Heart left ventricle (tissue), 16 donors: ENCODE results near the gene MAGEL2. TPM values are rescaled to one million over a fixed set of nuclear protein-coding genes. Genes with fewer than 3 reads are reported as not detected.

Experiments
- ATAC-seq, 4 donors: fragments of 200-7000 bp; cut with Tn5 transposase; one replicate each; pipeline ENCODE4 v1.9.1; 2020 to 2022; ENCODE audit warnings: moderate library complexity in 4 of 4, mild to moderate bottlenecking in 3 of 4, moderate number of reproducible peaks in 1 of 4
- DNase-seq, 5 donors: peaks; one replicate each; pipeline ENCODE4 v3.0.0-alpha.2; 2020
- H3K27ac ChIP-seq, 12 donors: fragments of 200-600 bp; sonication (generic) in 4 of 12; one replicate each; pipeline versions ENCODE4 v1.5.0 to v1.8.0; 2016 to 2022; ENCODE audit warnings: mild to moderate bottlenecking in 2 of 12
- H3K27me3 ChIP-seq, 9 donors: fragments of 200-600 bp; sonication (generic) in 2 of 9; one replicate each; pipeline versions ENCODE4 v1.5.1 to v1.8.0; 2016 to 2022; ENCODE audit warnings: mild to moderate bottlenecking in 3 of 9
- H3K36me3 ChIP-seq, 9 donors: fragments of 200-600 bp; sonication (generic) in 2 of 9; one replicate each; pipeline versions ENCODE4 v1.5.0 to v1.8.0; 2018 to 2022; ENCODE audit warnings: mild to moderate bottlenecking in 2 of 9
- H3K4me1 ChIP-seq, 12 donors: fragments of 200-600 bp; sonication (generic) in 4 of 12; one replicate each; pipeline versions ENCODE4 v1.5.0 to v1.8.0; 2016 to 2022; ENCODE audit warnings: mild to moderate bottlenecking in 3 of 12
- H3K4me3 ChIP-seq, 12 donors: fragments of 200-600 bp; sonication (generic) in 4 of 12; one replicate each; pipeline versions ENCODE4 v1.5.0 to v1.8.0; 2017 to 2022; ENCODE audit warnings: mild to moderate bottlenecking in 9 of 12, moderate library complexity in 4 of 12
- H3K9me3 ChIP-seq, 12 donors: fragments of 200-600 bp; sonication (generic) in 4 of 12; one replicate each; pipeline versions ENCODE4 v1.5.0 to v1.8.0; 2016 to 2022; ENCODE audit warnings: mild to moderate bottlenecking in 1 of 12
- CTCF ChIP-seq, 12 donors: fragments of 200-600 bp; sonication (generic) in 4 of 12; IDR thresholded peaks; one replicate each; pipeline versions ENCODE4 v1.5.0 to v1.8.0; 2018 to 2022; ENCODE audit warnings: antibody characterized with exemption in 12 of 12, mild to moderate bottlenecking in 5 of 12
- POLR2A ChIP-seq, 2 donors: fragments of 450-650 bp; IDR thresholded peaks; one replicate each; pipeline ENCODE4 v1.6.1; 2017; ENCODE audit warnings: antibody characterized with exemption in 2 of 2, mild to moderate bottlenecking in 2 of 2, moderate library complexity in 2 of 2
- WGBS, 4 donors: extraction: QIAGEN DNeasy Blood & Tissue Kit in 2 of 4; methylation state at CpG; one replicate each; pipeline versions ENCODE4 v1.1.5 to v1.1.7; 2013 to 2018; 5-methylcytosine and 5-hydroxymethylcytosine counted together
- intact Hi-C, 10 donors: fragments of 100-400 bp; cut with DNase I; formaldehyde crosslinking; loops; one replicate each; pipeline versions ENCODE4 v1.11.1 to v1.14.2; 2022
- polyA plus RNA-seq, 2 donors: library from polyadenylated mRNA; stranded (reverse); fragments of 200-250 nt; gene quantifications; one replicate each; pipeline ENCODE4 v1.2.3, GENCODE V29; 2013
- total RNA-seq, 9 donors: library from RNA; depleted of rRNA in 2 of 9; stranded (reverse); fragments of >200 nt in 2 of 9; fragmentation: NEBNext Ultra II Directional in 3 of 9; extraction: Animal tissue kit (Norgen Biotek cat#: 25700) in 3 of 9; gene quantifications; one replicate each; pipeline versions ENCODE4 v1.1.0 to v1.2.4, GENCODE V29; 2016 to 2023
- donor health status: ischemic (EF 13 %, LVEDD 7.1; RV severe dilation, severe dysfunction).
- donor health status: healthy with polysubstance abuse.
- donor health status: DM: no; HTN: yes; CAD: no.
- donor health status: DM: no; HTN: no; CAD: no.
- donor health status: ischemic (EF 25% LVEDD 6.9; RV normal size, moderate dysfunction).
- donor health status: ischemic (EF 25% LVEDD 5.7; RV mildly dilated, moderate dysfunction).
- donor health status: healthy.
- donor health status: DM: yes; HTN: yes; CAD: no.
- donor health status: ischemic (EF 35%, LVEDD 5.7; RV mildly dilated, moderate dysfunction).
- donor health status: nonischemic (EF 11% LVEDD 7.7; RV severe dilation, severe dysfunction).
- donor health status: DM: yes; HTN: yes; CAD: no.
- donor health status: PGD.
- donor health status: ischemic (EF 29% LVEDD 5.4; RV normal size, mild dysfunction).
- donor health status: nonischemic (EF 23%, LVEDD 6.1; RV moderate dilation, normal function).

The MAGEL2 gene
- total and polyA plus RNA-seq, 11 donors: 0.04 to 0.27 (median 0.09) TPM; not detected in 4

GRCh38 chr15:23642413-23643044 lies 5.1 kb downstream of the MAGEL2 start:
- WGBS, 4 donors: 18 to 23% (median 22%) methylated on average over 13 of the region's 13 CpGs
- Histone ChIP-seq H3K9me3 (no peaks in the 10 kb centered on the region), H3K4me3 (no peak overlapping the region), H3K27ac (no peak overlapping the region), H3K4me1 (peaks cover 0 to 6% (median 0%) of the 10 kb centered on the region in 12 donors), H3K27me3 (peaks cover 0 to 30% (median 6%) of the 10 kb centered on the region in 9 donors), H3K36me3 (no peaks in the 10 kb centered on the region)
- intact Hi-C loops: loop anchor here in 7 of 10 donors (5.0 to 10.0 kb wide), 8 partner anchors 50 to 1862 kb away; no protein-coding TSS in a partner anchor
- no peak for TF ChIP-seq POLR2A (IDR thresholded peaks at IDR 0.05)
- TF ChIP-seq CTCF (IDR thresholded peaks at IDR 0.05): peak; percentile 66 to 88 (median 78)
- ATAC-seq (peak in 3 of 4 donors; percentile 73 to 88 (median 76)), DNase-seq (peak in 4 of 5 donors; percentile 35 to 51 (median 49))

GRCh38 chr15:23634181-23634580 lies 13.5 kb downstream of the MAGEL2 start:
- DNase-seq (no peak), ATAC-seq (no peak)
- Histone ChIP-seq H3K9me3 (no peaks in the 10 kb centered on the region), H3K36me3 (no peaks in the 10 kb centered on the region), H3K4me1 (no peaks in the 10 kb centered on the region), H3K27ac (no peak overlapping the region), H3K4me3 (no peak overlapping the region), H3K27me3 (peaks cover 0 to 17% (median 4%) of the 10 kb centered on the region in 9 donors)
- intact Hi-C loops: no loop called here
- WGBS, 4 donors: 51 to 54% (median 52%) methylated on average over 6 to 8 of the region's 8 CpGs
- TF ChIP-seq CTCF (IDR thresholded peaks at IDR 0.05) (no peak), POLR2A (IDR thresholded peaks at IDR 0.05) (no peak)

GRCh38 chr15:23629234-23629805 lies 18.3 kb downstream of the MAGEL2 start:
- intact Hi-C loops: no loop called here
- Histone ChIP-seq H3K4me1 (no peaks in the 10 kb centered on the region), H3K4me3 (no peak overlapping the region), H3K9me3 (no peaks in the 10 kb centered on the region), H3K36me3 (no peaks in the 10 kb centered on the region), H3K27ac (no peak overlapping the region), H3K27me3 (peaks cover 0 to 36% (median 5%) of the 10 kb centered on the region in 9 donors)
- DNase-seq: no peak
- no peak for ATAC-seq
- TF ChIP-seq CTCF (IDR thresholded peaks at IDR 0.05) (peak in 10 of 12 donors; percentile 6 to 51 (median 30)), POLR2A (IDR thresholded peaks at IDR 0.05) (no peak)
- WGBS, 4 donors: 18 to 26% (median 24%) methylated on average over 4 of the region's 4 CpGs

GRCh38 chr15:23628612-23629233 lies 18.9 kb downstream of the MAGEL2 start:
- no peaks in the 10 kb centered on the region for H3K4me1 ChIP-seq
- ATAC-seq (no peak), DNase-seq (no peak)
- intact Hi-C loops: no loop called here
- H3K36me3 ChIP-seq: no peaks in the 10 kb centered on the region
- peaks cover 0 to 32% (median 5%) of the 10 kb centered on the region in 9 donors for H3K27me3 ChIP-seq
- no peak overlapping the region for H3K4me3 ChIP-seq
- peaks cover 0 to 4% (median 0%) of the 10 kb centered on the region in 12 donors for H3K9me3 ChIP-seq
- WGBS, 4 donors: 34 to 48% (median 42%) methylated on average over 13 of the region's 13 CpGs
- no peak for TF ChIP-seq POLR2A (IDR thresholded peaks at IDR 0.05)
- no peak for TF ChIP-seq CTCF (IDR thresholded peaks at IDR 0.05)
- H3K27ac ChIP-seq: no peak overlapping the region
